SK-N-MC (cell line): ENCODE data around the gene HIRA.

Experiments
- EZH2 ChIP-seq: fragments of 200-600 bp; sonication (generic); IDR thresholded peaks from one replicate; pipeline ENCODE4 v1.6.1; 2017; ENCODE audit warnings: antibody characterized with exemption
- FOXP2 ChIP-seq: optimal IDR thresholded peaks from 2 replicates; pipeline ENCODE3; 2011; ENCODE audit warnings: mild to moderate bottlenecking, moderate library complexity; ENCODE audit not compliant: insufficient read depth; ENCODE audit errors: extremely low read length, control extremely low read depth
- POLR2AphosphoS5 ChIP-seq: IDR thresholded peaks from 2 replicates; pipeline ENCODE4 v1.6.1; 2012; ENCODE audit warnings: mild to moderate bottlenecking, low read depth, low read length, borderline replicate concordance

GRCh38 chr22:19469421-19469820, 37.9 kb upstream of the HIRA start:
- TF ChIP-seq EZH2 (no peak), FOXP2 (no peak), POLR2AphosphoS5 (no peak)
